Endothelial cell of umbilical vein (primary cell): ENCODE results near the gene VTI1A. TPM values are rescaled to one million over a fixed set of nuclear protein-coding genes. Genes with fewer than 3 reads are reported as not detected.

ENCODE experiments used
- BruUV-seq: library from RNA; stranded (reverse); fragments of 400-500 nt; replicated peaks from 2 replicates; lab custom pipeline; 2021; lab: Mats Ljungman, UMichigan
- CTCF ChIA-PET: fragments of 300-600, 350-600 bp; sonication (Branson Sonifier 250); formaldehyde crosslinking; loops from one replicate; lab custom pipeline; 2021; ENCODE audit warnings: antibody characterized with exemption, inconsistent platforms; lab: Charles Lee
- POLR2A ChIA-PET: fragments of 300-600, 350-600 bp; sonication (Branson Sonifier 250); formaldehyde crosslinking; loops from one replicate; lab custom pipeline; 2021; ENCODE audit warnings: antibody characterized with exemption, inconsistent platforms; lab: Charles Lee
- DNase-seq: peaks from one replicate; pipeline ENCODE4 v3.0.0-alpha.2; 2011; ENCODE audit warnings: low read depth, low spot score
- FAIRE-seq: peaks from 2 replicates; lab custom pipeline; 2011; peaks lifted over from hg19 to GRCh38; lab: Jason Lieb, UNC
- H2AFZ ChIP-seq: 2 replicates; pipeline ENCODE4 v1.6.0; 2012; ENCODE audit warnings: low read depth, low read length, control low read depth, inconsistent platforms
- H3K27ac ChIP-seq: 2 replicates; pipeline ENCODE4 v1.5.1; 2011; ENCODE audit warnings: low read depth, mild to moderate bottlenecking, control low read depth, low read length, moderate library complexity; ENCODE audit not compliant: insufficient read depth
- H3K27me3 ChIP-seq, 2 experiments: 2 replicates each; pipeline versions ENCODE4 v1.6.0 to v1.6.1; 2011; ENCODE audit warnings: low read length in 2 of 2, mixed read lengths in 1 of 2; ENCODE audit not compliant: control insufficient read depth in 2 of 2, insufficient read depth in 2 of 2
- H3K36me3 ChIP-seq, 2 experiments: 2 replicates in 1 of 2; 3 replicates in 1 of 2; pipeline ENCODE4 v1.5.1; 2011; ENCODE audit warnings: low read length in 2 of 2, mild to moderate bottlenecking in 1 of 2, moderate library complexity in 1 of 2; ENCODE audit not compliant: control insufficient read depth in 2 of 2, insufficient read depth in 2 of 2; ENCODE audit errors: extremely low read depth in 1 of 2
- H3K4me1 ChIP-seq: 3 replicates; pipeline ENCODE4 v1.5.1; 2011; ENCODE audit warnings: mild to moderate bottlenecking, low read length; ENCODE audit not compliant: control insufficient read depth, insufficient read depth; ENCODE audit errors: extremely low read depth
- H3K4me2 ChIP-seq: 2 replicates; pipeline ENCODE4 v1.6.1; 2011; ENCODE audit warnings: low read length, control low read depth, mixed read lengths; ENCODE audit not compliant: insufficient read depth
- H3K4me3 ChIP-seq, 3 experiments: fragments of 200-600 bp in 1 of 3; sonication (generic), shearing (Covaris generic) in 1 of 3; replicated peaks in 1 of 3; 2 replicates each; pipeline ENCODE4 v1.5.1; 2011 to 2016; ENCODE audit warnings: control low read depth in 3 of 3, low read length in 3 of 3, mild to moderate bottlenecking in 2 of 3, inconsistent platforms in 1 of 3, low read depth in 1 of 3, moderate library complexity in 1 of 3; ENCODE audit not compliant: insufficient read depth in 1 of 3
- H3K79me2 ChIP-seq: 2 replicates; pipeline ENCODE4 v1.6.0; 2012; ENCODE audit warnings: low read length, inconsistent platforms; ENCODE audit not compliant: control insufficient read depth, insufficient read depth
- H3K9ac ChIP-seq: replicated peaks from 2 replicates; pipeline ENCODE3; 2011; ENCODE audit warnings: low read length, control low read depth; ENCODE audit not compliant: insufficient read depth; ENCODE audit errors: extremely low read depth
- H3K9me1 ChIP-seq: replicated peaks from 3 replicates; pipeline ENCODE4 v1.6.0; 2011; ENCODE audit warnings: mild to moderate bottlenecking, low read length; ENCODE audit not compliant: control insufficient read depth, insufficient read depth; ENCODE audit errors: extremely low read depth
- H3K9me3 ChIP-seq: replicated peaks from 2 replicates; pipeline ENCODE4 v1.5.1; 2012; ENCODE audit warnings: low read length, inconsistent platforms; ENCODE audit not compliant: control insufficient read depth, insufficient read depth
- H4K20me1 ChIP-seq: replicated peaks from 2 replicates; pipeline ENCODE3; 2011; ENCODE audit warnings: mild to moderate bottlenecking, low read length; ENCODE audit not compliant: control insufficient read depth, insufficient read depth; ENCODE audit errors: extremely low read depth
- CTCF ChIP-seq, 2 donors: IDR thresholded peaks; 1 replicate in 1 of 2; 2 replicates in 1 of 2; pipeline ENCODE4 v1.5.1; 2011; ENCODE audit warnings: low read length in 2 of 2, mild to moderate bottlenecking in 2 of 2, moderate library complexity in 2 of 2, control low read depth in 1 of 2, inconsistent platforms in 1 of 2, low read depth in 1 of 2; ENCODE audit not compliant: insufficient read depth in 1 of 2; ENCODE audit errors: extremely low read depth in 1 of 2
- EZH2 ChIP-seq: IDR thresholded peaks from 2 replicates; pipeline ENCODE4 v1.6.1; 2012; ENCODE audit warnings: borderline replicate concordance, low read depth, mild to moderate bottlenecking, moderate library complexity, low read length, inconsistent platforms; ENCODE audit not compliant: severe bottlenecking
- FOS ChIP-seq: IDR thresholded peaks from 2 replicates; pipeline ENCODE4 v1.6.1; 2011; ENCODE audit warnings: mild to moderate bottlenecking, low read length, moderate library complexity, borderline replicate concordance; ENCODE audit not compliant: insufficient read depth
- GATA2 ChIP-seq: IDR thresholded peaks from 2 replicates; pipeline ENCODE4 v1.7.0; 2011; ENCODE audit warnings: low read depth, mild to moderate bottlenecking, moderate library complexity, mixed read lengths, low read length; ENCODE audit not compliant: insufficient read length, insufficient read depth
- JUN ChIP-seq: IDR thresholded peaks from 2 replicates; pipeline ENCODE4 v1.6.1; 2011; ENCODE audit warnings: borderline replicate concordance, low read depth; ENCODE audit not compliant: insufficient read length, insufficient read depth
- MAX ChIP-seq: IDR thresholded peaks from 2 replicates; pipeline ENCODE4 v1.6.1; 2011; ENCODE audit not compliant: insufficient read depth, insufficient read length
- MYC ChIP-seq: IDR thresholded peaks from one replicate; pipeline ENCODE4 v1.6.1; 2011; ENCODE audit warnings: mild to moderate bottlenecking, low read depth, low read length
- POLR2A ChIP-seq: IDR thresholded peaks from 2 replicates; pipeline ENCODE4 v1.6.1; 2012; ENCODE audit warnings: low read depth, mild to moderate bottlenecking, control low read depth, low read length
- POLR2AphosphoS5 ChIP-seq: IDR thresholded peaks from 2 replicates; pipeline ENCODE4 v1.6.1; 2012; ENCODE audit warnings: low read depth, mild to moderate bottlenecking, control low read depth, low read length, moderate library complexity; ENCODE audit not compliant: insufficient read depth
- dilution Hi-C: fragments of 300-500 bp; cut with MboI; formaldehyde crosslinking; loops from one replicate; pipeline ENCODE4 v1.15.0; 2019; ENCODE audit warnings: low sequenced_read_pairs; ENCODE audit not compliant: extremely low pct_ligation_motif_present
- intact Hi-C: fragments of 100-400 bp; cut with micrococcal nuclease; formaldehyde crosslinking; loops from one replicate; pipeline ENCODE4 v1.10.0; 2022
- polyA plus RNA-seq, 4 experiments: library from polyadenylated mRNA; depleted of rRNA in 3 of 4; stranded (reverse) in 3 of 4; unstranded in 1 of 4; fragments of >200 nt; gene quantifications; 2 replicates each; pipeline versions ENCODE4 v1.2.1 to v1.2.3, GENCODE V29; 2011 to 2012; ENCODE audit warnings: missing spikeins in 1 of 4
- total RNA-seq: library from RNA; stranded (reverse); gene quantifications from 2 replicates; pipeline ENCODE4 v1.2.3, GENCODE V29; 2021

Gene VTI1A
- total and polyA plus RNA-seq, 2 donors (not counting 3 experiments of a cell fraction or from before 2014, with no cell fraction given): 10.8 to 35.6 TPM

GRCh38 chr10:112409755-112410154 is 37.3 kb upstream of the VTI1A start:
- Histone ChIP-seq H3K79me2 (no peaks in the 10 kb centered on the region), H3K27me3 (no peaks in the 10 kb centered on the region), H3K27ac (no peak overlapping the region), H3K36me3 (no peaks in the 10 kb centered on the region), H4K20me1 (no peaks in the 10 kb centered on the region), H3K4me1 (peaks cover 6% of the 10 kb centered on the region), H3K9ac (no peak overlapping the region), H3K9me1 (no peaks in the 10 kb centered on the region), H3K9me3 (no peaks in the 10 kb centered on the region), H3K4me3 (no peak overlapping the region), H3K4me2 (no peak overlapping the region), H2AFZ (no peak overlapping the region)
- dilution Hi-C loops (no loop called here), intact Hi-C loops (no loop called here)
- FAIRE-seq: no peak
- no TSS peak for BruUV-seq
- TF ChIP-seq POLR2A (no peak), MAX (no peak), CTCF (IDR thresholded peaks at IDR 0.05; ENCODE audit: extremely low read depth in 1 of 2, insufficient read depth in 1 of 2, low read depth in 1 of 2, low read length in 2 of 2) (no peak), JUN (no peak)
- DNase-seq: no peak
- POLR2A ChIA-PET: no interaction called here
- CTCF ChIA-PET: interaction anchor here (0.7 kb wide), 1 partner anchor 16 kb away, joined by 3 read pairs; no protein-coding TSS in a partner anchor

GRCh38 chr10:112412696-112413095 is 34.3 kb upstream of the VTI1A start:
- TF ChIP-seq JUN (no peak), FOS (no peak), GATA2 (no peak), MYC (no peak), EZH2 (no peak), CTCF (IDR thresholded peaks at IDR 0.05; ENCODE audit: extremely low read depth in 1 of 2, insufficient read depth in 1 of 2, low read depth in 1 of 2, low read length in 2 of 2) (no peak), MAX (no peak), POLR2AphosphoS5 (no peak), POLR2A (no peak)
- FAIRE-seq: no peak
- Histone ChIP-seq H3K36me3 (no peaks in the 10 kb centered on the region), H3K27ac (no peak overlapping the region), H3K4me3 (no peak overlapping the region), H3K9me1 (no peaks in the 10 kb centered on the region), H3K27me3 (no peaks in the 10 kb centered on the region), H4K20me1 (no peaks in the 10 kb centered on the region), H3K4me2 (no peak overlapping the region), H3K9me3 (no peaks in the 10 kb centered on the region), H3K9ac (no peak overlapping the region), H3K4me1 (no peaks in the 10 kb centered on the region), H2AFZ (no peak overlapping the region), H3K79me2 (no peaks in the 10 kb centered on the region)
- BruUV-seq: no TSS peak
- dilution Hi-C loops (no loop called here), intact Hi-C loops (no loop called here)
- ChIA-PET POLR2A (no interaction called here), CTCF (interaction anchor here (1.2 kb wide), 1 partner anchor 13 kb away, joined by 5 read pairs; no protein-coding TSS in a partner anchor)
- DNase-seq: no peak
